HG03196 (cell line): ENCODE data around the gene XPO5.
"Not testable (repeated sequence)": the region's sequence is repeated elsewhere in the genome, so short reads cannot be mapped to it uniquely, and the experiment has no call there.

Source experiments
- ATAC-seq: cut with Tn5 transposase; IDR thresholded peaks from one replicate; pipeline ENCODE4 v1.9.1; 2021; ENCODE audit not compliant: unreplicated experiment

The XPO5 gene

GRCh38 chr6:43498291-43498690, 77.5 kb downstream of the XPO5 start:
- not testable (repeated sequence) for ATAC-seq

GRCh38 chr6:43497689-43498088, 78.1 kb downstream of the XPO5 start:
- ATAC-seq, result no peak

- no peak for ATAC-seq
Measured at GRCh38 chr6:43497129-43497396, 78.8 kb downstream of the XPO5 start.

GRCh38 chr6:43496370-43497128, 79.3 kb downstream of the XPO5 start:
- no peak for ATAC-seq

GRCh38 chr6:43495409-43495941, 80.4 kb downstream of the XPO5 start:
- ATAC-seq, result no peak

- no peak for ATAC-seq
Measured at GRCh38 chr6:43494766-43495165, 81.1 kb downstream of the XPO5 start.

- ATAC-seq, result no peak
Measured at GRCh38 chr6:43494321-43494720, 81.5 kb downstream of the XPO5 start.

- no peak for ATAC-seq
Measured at GRCh38 chr6:43493833-43494232, 82.0 kb downstream of the XPO5 start.

GRCh38 chr6:43493230-43493629, 82.6 kb downstream of the XPO5 start:
- no peak for ATAC-seq

GRCh38 chr6:43492673-43493072, 83.2 kb downstream of the XPO5 start:
- no peak for ATAC-seq

GRCh38 chr6:43491750-43492661, 83.8 kb downstream of the XPO5 start:
- ATAC-seq, result no peak

- no peak for ATAC-seq
Measured at GRCh38 chr6:43490523-43490939, 85.3 kb downstream of the XPO5 start.

GRCh38 chr6:43489277-43490072, 86.4 kb downstream of the XPO5 start:
- ATAC-seq, result no peak

GRCh38 chr6:43488667-43489276, 87.1 kb downstream of the XPO5 start:
- no peak for ATAC-seq

- no peak for ATAC-seq
Measured at GRCh38 chr6:43481591-43482236, 94.1 kb downstream of the XPO5 start.

- no peak for ATAC-seq
Measured at GRCh38 chr6:43481075-43481474, 94.8 kb downstream of the XPO5 start.

GRCh38 chr6:43478008-43478372, 97.8 kb downstream of the XPO5 start:
- ATAC-seq, result no peak

- peak; percentile 93 for ATAC-seq
Measured at GRCh38 chr6:43477235-43478007, 98.4 kb downstream of the XPO5 start, which contains the start of gene TJAP1. TSS of gene TJAP1 (plus strand) at chr6:43477570. CDS start at chr6:43499002, 21,432 bp downstream.

- ATAC-seq, result no peak
Measured at GRCh38 chr6:43476746-43477145, 99.1 kb downstream of the XPO5 start.

GRCh38 chr6:43475516-43475915, 100.3 kb downstream of the XPO5 start:
- ATAC-seq, result no peak
